GM12892 (cell line): Measurements from ENCODE around the gene GRM7.
"Not testable (repeated sequence)": the region's sequence is repeated elsewhere in the genome, so short reads cannot be mapped to it uniquely, and the experiment has no call there.

Experiments
- DNase-seq: peaks from one replicate; pipeline ENCODE4 v3.0.0; 2011; ENCODE audit not compliant: insufficient read length
- FAIRE-seq: peaks from 2 replicates; lab custom pipeline; 2011; peaks lifted over from hg19 to GRCh38; lab: Jason Lieb, UNC
- POLR2A ChIP-seq: IDR thresholded peaks from 2 replicates; pipeline ENCODE4 v1.6.1; 2011; ENCODE audit warnings: low read depth, low read length, control low read depth
- POLR2AphosphoS5 ChIP-seq: IDR thresholded peaks from 2 replicates; pipeline ENCODE4 v1.6.1; 2011; ENCODE audit warnings: low read depth, low read length, control low read depth
- TAF1 ChIP-seq: IDR thresholded peaks from 2 replicates; pipeline ENCODE4 v1.6.1; 2011; ENCODE audit warnings: low read depth, mild to moderate bottlenecking, control low read depth, low read length, borderline replicate concordance

GRM7 gene

DNA sequence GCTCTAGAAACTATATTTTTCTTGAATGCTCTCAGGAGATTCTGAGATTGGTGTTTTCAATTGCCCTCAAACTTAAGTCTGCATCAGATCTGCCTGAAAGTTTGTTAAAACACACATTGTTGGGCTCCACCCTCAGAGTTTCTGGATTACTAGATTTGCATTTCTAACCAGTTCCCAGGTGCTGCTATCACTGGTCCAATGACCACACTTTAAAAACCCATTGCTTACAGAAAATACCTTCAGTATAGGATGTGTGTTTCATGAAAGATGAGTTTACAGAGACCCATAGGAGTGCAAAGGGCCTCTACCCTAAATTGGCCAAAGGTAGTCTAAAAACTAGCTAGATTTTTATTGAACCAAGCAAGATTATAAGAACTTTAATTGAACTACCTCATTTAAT is 17.8 kb downstream of the GRM7 start:
- no peak for TF ChIP-seq POLR2AphosphoS5
- no peak for TF ChIP-seq POLR2A
- no peak for TF ChIP-seq TAF1
- no peak for FAIRE-seq
- no peak for DNase-seq

DNA sequence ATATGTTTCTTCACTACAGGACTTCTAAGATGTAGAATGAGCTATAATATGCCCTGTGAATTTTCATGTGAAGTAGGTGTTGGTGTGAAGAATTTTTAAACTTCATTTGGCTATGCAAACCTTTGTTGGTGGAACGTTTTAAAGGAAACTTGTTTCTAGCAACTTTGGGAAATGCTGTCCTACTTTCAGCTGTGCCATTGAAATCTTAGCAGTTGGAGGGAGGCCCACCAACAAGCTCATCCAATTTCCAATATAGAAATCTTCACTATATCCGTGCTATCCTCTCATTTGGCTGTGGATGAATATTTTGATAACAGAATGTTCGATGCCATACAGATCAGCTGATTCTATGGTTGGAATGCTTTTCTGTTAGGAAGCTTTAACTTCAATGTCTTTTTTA is 51.3 kb downstream of the GRM7 start:
- TF ChIP-seq POLR2AphosphoS5 = no peak
- TF ChIP-seq POLR2A = no peak
- TF ChIP-seq TAF1 = no peak
- FAIRE-seq (no peak), DNase-seq (no peak)

DNA sequence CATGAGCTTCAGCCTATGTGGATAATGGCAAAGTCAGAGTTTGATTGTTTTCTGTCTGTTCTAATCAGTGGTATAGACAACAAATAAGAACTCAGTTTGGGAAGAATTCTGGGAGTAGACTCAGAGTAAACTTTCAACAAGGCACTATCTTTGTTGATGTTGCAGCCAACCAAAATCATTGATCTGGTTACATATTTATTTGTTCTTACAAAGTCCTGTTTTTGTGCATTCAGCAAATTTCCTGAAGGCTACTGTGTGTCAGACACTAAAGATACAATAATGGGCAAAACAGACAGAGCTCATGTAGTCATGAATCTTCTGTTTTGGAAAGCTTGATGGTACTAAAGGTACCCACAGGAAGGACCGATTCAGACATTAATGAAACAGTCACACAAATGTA is 55.0 kb downstream of the GRM7 start:
- DNase-seq = no peak
- FAIRE-seq = no peak

DNA sequence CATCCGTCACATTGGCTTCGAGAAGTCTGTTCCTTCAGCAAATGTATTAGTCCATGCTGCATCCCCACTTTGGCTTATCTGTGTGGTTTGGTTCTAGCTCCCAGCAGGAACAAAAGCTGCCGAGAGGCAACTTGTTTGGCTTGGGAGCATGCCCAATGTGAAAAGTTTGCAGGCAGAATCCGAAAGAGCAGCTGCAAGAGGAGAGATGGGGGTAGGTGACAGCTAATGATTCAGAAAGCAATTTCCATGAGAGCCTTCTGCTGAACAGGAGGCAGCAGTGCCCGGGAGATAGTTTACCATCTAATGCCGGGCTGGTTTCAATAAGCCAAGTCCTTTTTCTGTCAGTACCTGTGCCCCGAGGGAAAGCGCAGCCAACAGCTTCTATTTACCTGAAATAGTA is 60.2 kb downstream of the GRM7 start:
- FAIRE-seq = no peak
- TF ChIP-seq POLR2A (no peak), TAF1 (no peak), POLR2AphosphoS5 (no peak)
- DNase-seq = no peak

More for the DNA sequence above, 55.0 kb downstream of the GRM7 start:
- no peak for TF ChIP-seq POLR2AphosphoS5
- no peak for TF ChIP-seq TAF1
- TF ChIP-seq POLR2A = no peak

DNA sequence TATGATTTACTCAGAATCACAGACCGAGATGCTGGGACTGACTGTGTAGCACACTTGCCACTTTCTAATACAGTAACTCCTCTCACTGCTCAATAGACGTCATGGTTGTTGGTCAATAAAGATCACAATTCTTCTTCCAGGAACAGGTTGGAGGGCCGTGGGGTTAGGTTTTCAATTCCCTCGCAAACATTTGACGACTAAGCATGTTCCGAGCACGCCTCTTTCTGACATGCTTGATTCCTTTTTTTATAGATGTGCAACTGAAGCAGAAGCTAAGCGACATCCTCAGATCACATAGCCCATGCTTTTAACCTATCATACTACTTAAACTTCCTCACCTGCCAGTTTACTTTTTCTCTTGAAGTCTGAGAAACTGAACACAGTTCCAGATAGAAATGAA is 61.0 kb downstream of the GRM7 start:
- FAIRE-seq = no peak
- TF ChIP-seq POLR2AphosphoS5 = no peak
- TF ChIP-seq TAF1 = no peak
- TF ChIP-seq POLR2A = no peak
- DNase-seq = no peak

DNA sequence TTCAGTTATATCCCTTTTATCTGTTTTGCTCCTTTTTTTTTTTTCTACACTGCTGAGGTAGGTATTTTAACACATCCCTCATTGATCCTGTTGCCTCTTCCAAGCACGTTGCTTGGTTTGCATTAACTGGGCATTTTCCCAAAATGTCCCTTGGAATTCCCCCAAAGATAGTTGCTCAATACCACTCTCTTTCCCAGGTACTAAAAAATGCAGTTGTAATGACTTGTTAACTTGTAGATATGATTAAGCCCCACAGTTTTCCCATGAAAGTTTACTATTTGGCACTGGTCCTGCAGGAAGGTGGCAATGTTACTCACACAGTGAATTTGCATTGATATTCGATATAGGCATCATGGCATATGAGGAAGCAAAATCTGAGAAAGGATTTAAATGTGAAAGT is 67.1 kb downstream of the GRM7 start:
- FAIRE-seq = no peak
- TF ChIP-seq POLR2A = no peak
- TF ChIP-seq TAF1 = no peak
- TF ChIP-seq POLR2AphosphoS5 = no peak

DNA sequence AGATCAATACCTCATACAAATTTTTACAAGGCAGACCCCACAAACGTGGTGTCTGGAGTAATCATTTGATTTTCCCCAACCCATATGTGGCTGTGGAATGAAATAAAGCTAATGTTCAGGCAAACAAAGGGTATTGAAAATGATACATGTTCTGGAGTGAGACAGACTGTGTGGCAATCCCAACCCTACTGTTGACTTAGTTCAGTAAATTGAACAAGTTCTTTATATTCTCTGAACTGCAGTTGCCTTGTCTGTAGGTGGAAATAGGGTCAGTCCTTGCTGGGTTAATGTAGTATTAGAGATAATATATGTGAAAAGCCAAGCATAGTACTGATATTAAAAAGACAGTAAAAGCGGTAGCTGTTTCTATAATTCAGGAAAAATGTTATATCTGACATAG is 69.0 kb downstream of the GRM7 start:
- FAIRE-seq (no peak), DNase-seq (no peak)
- TF ChIP-seq POLR2AphosphoS5 (no peak), POLR2A (no peak)

More for the DNA sequence above, 67.1 kb downstream of the GRM7 start:
- no peak for DNase-seq

DNA sequence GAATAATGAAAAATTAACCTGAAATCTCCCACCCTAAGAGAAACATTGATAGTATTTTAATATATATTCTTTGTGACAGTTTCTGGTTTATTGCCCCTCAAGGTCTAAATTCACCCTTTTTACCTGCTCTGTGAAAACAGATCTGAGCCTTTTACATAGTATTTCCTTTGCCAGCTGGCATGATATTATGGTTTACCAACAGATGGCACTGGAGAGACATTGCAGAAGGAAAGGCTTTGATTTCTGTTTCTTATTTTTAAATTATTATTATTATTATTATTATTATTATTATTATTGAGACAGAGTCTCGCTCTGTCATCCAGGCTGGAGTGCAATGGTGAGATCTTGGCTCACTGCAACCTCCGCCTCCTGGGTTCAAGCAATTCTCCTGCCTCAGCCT is 74.5 kb downstream of the GRM7 start:
- DNase-seq, FAIRE-seq: not testable (repeated sequence)

DNA sequence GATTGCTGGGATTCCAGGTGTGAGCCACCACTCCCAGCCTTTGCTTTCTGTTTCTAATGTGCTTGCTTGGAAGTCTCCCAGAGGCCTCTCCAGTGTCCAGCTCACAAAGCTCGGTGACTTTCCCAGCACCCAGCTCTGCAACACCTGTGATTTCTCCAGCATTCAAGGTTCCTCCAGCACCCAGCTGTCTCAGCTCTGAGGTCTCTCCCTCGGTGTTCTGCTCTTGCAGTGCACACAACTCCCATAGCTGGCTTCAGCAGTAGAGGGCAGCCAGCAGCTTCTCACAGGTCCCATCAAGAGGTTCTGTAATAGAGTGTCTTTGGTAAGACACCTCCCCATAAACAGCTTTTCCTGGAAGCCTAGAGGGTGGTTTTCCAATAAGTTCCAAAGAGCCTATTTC is 75.1 kb downstream of the GRM7 start:
- no peak for DNase-seq
- no peak for FAIRE-seq
- TF ChIP-seq POLR2AphosphoS5 = no peak
- no peak for TF ChIP-seq POLR2A
- TF ChIP-seq TAF1 = no peak

DNA sequence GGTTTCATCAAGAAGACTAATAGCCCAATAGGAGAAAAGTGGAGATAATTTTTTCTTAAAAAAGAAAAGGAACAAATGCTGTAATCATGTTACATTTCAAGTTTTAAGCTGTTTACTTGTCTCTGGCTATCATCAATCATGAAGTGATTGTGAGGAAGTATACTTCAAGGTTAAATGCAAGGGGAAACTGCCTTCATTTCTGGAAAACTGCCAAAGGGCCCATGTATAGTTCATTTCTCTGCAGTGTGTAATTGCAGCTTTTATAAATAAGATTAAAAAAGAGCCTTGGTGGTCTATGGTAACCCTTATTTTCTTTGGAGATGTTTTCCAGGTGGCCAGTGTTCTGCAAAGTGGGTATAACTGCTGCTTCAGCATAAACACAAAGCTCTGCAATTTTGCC is 101.9 kb downstream of the GRM7 start:
- DNase-seq = no peak
- no peak for FAIRE-seq
- TF ChIP-seq TAF1 (no peak), POLR2AphosphoS5 (no peak), POLR2A (no peak)

DNA sequence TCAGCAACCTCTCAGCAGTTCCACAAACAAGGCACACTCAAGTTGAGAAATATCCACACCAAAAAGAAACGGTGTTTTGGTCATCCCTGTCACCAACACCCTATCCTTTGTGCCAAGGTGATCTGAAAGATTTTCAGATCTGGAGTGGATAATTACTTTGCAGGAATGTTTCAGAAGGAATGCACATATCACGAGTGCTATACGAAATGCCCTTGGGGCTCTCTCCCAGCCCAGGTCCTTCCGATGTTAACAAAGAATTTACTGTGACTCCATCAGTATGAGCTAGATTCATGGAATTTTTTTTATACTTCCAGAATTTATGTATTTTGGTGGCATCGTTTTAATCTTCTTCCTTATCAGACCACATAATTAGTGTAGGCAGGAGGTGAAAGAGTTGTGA is 105.0 kb downstream of the GRM7 start:
- no peak for FAIRE-seq
- TF ChIP-seq TAF1 (no peak), POLR2A (no peak), POLR2AphosphoS5 (no peak)

DNA sequence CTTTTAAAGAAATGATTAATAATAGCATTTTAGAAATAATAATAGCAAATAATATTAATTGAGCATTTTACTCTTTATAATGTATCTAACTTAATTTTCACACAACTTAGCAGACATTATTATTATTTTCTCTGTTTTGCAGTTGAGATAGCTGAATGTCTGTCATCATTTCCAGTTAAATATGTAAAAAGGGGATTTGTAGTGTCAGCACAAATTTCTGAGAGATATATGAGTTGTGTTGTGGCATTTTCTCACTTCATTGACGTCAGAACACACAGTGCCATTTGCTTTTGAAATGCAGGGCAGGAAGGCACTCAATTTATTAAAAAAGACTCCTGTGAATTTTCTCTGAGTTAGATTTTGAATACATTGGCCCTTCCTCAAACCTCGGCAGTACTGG is 111.0 kb downstream of the GRM7 start:
- no peak for TF ChIP-seq POLR2A
- no peak for TF ChIP-seq TAF1
- TF ChIP-seq POLR2AphosphoS5 = no peak
- DNase-seq (no peak), FAIRE-seq (no peak)

More for the DNA sequence above, 105.0 kb downstream of the GRM7 start:
- no peak for DNase-seq

DNA sequence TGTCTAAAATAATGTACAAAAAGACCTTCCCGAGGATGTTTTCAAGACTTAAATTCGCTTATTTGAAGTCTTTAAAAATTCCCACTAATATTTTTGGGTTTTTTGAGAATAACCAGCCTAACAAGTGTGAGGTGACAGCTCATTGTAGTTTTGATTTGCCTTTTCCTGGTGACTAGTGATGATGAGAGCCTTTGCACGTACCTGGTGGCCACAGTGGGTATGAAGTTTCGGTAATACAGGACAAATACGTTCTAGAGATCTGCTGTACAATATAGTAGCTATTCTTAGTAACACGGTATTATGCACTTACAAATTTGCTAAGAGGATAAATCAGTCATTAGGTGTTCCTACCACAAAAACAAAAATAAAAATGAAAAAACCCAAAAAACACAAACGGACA is 124.9 kb downstream of the GRM7 start:
- TF ChIP-seq POLR2AphosphoS5 = no peak
- FAIRE-seq = no peak
- no peak for DNase-seq

DNA sequence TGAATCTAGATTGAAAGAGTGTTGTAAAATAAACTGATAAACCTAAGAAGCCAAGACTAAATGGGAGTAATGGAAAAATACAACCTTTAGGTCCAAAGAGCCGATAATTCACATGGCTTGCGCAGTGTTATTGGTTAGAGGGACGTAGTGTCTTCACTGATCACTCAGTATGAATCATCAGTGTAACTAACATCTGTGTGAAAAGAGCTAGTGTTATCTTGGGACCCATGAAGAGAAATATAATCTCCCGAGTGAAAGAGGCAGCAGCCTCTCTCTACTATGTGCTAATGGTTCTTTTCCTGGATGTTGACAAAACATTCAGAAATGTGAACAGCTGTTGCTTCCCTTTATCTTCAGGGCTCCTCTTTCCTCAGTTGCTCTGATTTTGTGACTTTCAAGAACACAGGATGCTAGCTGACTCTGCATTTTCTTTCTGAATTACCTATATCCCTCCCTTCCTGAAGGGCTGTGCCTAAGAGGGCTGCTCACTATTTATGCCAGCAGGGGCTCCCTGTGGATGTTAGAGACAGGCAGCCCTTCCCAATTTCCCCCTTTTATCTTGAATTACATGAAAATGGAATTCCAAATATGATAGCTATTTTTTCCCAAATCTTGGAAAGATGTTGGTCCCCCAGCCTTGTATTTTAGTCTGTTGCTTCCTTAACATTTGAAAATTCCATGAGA is 128.8 kb downstream of the GRM7 start:
- TF ChIP-seq TAF1 = no peak
- TF ChIP-seq POLR2A = no peak
- TF ChIP-seq POLR2AphosphoS5 = no peak
- DNase-seq (no peak), FAIRE-seq (no peak)
